HG03442 (cell line): Measurements from ENCODE around the gene DPYD.
A peak's percentile ranks its signal among the peaks of the same experiment; 100 is the strongest.

Source experiments
- ATAC-seq: cut with Tn5 transposase; IDR thresholded peaks from one replicate; pipeline ENCODE4 v1.9.1; 2021; ENCODE audit warnings: mild to moderate bottlenecking, moderate library complexity; ENCODE audit not compliant: unreplicated experiment

The DPYD gene

DNA sequence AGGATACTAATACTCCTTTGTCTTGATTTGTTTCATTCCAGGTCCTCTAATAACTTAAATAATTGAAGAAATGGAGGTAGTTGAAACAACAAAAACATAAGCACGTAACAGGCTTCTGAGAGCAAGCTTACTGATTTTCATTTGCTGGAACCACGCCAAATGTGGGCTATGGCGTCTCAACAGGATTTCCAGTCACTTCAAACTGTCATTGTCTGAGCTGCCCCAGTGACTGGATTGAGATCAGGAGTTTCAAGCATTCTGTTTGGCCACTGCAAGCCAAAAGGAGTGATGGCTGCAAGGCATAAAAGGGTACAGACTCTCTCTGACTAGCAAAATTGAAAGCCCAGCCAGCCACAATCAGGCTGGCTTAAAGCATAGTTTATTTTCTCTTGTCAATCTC lies 289.9 kb downstream of the DPYD start:
- ATAC-seq, result no peak

DNA sequence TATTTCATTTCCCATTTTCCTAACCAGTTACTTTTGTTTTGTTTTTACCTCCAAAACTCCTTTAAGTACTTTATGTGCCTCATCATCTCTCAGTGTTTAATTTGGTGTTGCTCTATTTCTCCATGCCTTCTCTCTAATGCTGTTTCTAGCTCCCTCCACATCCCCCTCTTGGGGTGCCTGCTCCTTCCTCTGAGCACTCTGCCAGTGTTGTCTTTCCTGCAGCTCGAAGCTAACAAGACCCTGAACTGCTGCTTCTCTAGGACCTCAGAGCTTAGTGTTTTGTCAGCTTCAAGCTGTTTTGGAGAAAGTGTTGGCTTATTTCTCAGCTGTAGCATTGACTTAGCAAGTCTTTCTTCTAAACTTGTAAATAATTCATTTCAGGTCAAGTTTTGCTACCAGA lies 290.6 kb downstream of the DPYD start:
- ATAC-seq, result no peak

DNA sequence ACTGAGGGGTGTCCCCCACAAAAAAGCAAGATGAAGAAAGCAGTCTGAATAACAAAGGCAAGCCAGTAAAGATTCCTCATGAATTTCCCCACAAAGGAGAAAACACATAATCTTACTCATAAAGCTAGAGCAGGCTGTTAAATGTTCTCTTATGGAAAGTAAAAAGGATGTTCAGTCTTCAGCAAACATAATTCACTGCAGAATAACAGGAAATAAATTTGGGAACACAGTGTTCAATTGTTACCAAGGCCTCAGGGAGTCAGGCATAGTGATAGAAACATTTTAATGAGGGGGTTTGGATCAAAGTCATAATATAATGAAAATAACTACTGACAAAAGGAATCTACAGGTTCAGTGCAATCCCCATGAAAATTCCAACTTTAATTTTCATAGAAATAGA lies 297.6 kb downstream of the DPYD start:
- no peak for ATAC-seq

DNA sequence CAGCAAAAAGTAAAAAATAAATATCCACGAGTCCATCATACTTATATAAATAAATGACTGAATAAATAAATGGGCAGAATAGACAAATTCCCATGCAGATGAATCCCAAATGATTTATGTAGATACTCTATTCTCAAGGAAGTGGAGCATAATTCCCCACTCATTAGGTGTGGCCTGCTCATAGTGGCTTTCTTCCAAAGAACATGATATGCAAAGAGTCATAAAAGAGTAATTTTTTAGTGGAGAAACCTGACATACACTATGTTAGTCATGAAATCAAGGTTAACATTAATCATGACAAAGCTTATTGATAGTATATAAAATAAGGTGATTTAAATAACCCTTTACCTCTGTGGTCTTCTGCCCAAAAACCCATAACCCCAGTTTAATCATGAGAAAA lies 298.9 kb downstream of the DPYD start:
- no peak for ATAC-seq

DNA sequence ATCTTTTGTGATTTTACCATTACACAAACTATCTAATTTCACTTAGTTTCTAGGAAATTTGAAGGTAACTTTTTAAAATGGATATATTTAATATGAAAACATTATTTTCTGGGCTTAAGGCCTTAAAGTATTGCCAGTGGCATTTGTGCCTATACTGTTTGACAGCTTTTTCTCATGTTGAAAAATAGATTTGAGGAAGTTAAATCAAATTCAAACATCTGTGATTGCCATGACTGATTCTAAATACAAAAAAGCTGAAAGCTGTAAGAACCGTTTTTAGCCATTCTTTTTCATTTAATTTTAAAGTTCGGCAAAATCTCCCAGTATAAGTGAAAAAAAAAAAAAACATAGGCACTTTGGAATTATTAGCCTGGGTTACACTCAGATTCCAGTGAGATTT lies 301.1 kb downstream of the DPYD start:
- ATAC-seq, result no peak

DNA sequence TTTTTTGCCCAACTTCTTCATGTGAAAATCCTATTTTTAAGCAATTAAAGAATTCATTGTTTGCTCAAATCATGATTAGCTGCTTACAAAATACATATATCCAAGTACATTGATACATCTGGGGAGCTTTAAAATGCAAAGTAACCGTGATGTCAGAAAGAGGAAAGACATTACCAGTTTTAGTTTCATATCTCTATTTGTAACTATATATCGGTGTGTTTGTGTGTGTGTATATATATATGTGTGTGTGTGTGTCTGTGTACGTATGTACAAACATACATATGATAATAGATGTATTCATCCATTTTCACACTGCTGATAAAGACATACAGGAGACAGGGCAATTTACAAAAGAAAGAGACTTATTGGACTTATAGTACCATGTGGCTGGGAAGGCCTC lies 310.1 kb downstream of the DPYD start:
- peak; percentile 52 for ATAC-seq

DNA sequence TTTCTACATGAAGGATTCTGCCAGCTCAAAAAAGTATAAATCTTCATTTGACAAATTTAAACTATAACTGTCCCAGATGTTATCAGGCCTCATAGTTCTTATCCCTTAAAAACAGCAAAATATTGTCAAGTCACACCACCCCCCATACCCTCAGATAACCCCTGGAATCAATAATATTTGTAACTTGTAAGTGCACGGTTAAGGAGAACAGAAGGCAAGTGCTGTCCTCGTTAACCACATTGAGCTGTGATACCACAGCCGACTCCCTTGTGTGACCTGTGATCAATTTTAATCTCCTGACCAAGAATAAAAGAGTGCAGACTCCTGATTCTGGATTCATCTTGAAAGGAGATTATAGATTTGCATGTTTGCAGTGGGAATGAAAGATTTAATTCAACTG lies 310.7 kb downstream of the DPYD start:
- ATAC-seq, result no peak

DNA sequence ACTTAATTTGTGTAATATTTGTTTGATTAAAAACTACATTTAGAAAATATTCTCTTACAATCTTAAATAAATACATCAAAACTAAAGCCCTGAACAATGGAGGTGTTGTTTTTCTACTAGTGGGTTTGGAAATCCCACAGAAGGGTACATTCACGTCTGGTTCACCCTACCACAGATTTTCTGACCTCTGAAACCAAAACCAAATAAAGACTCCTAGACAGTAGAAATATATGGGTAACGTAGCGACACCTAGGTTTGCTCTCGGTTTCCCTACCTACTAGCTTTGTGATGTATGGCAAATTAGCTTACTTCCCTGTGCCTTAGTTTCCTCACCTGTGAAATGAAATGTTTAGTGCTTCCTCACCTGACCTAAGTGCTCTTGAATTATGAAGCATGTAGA lies 312.6 kb downstream of the DPYD start:
- no peak for ATAC-seq

DNA sequence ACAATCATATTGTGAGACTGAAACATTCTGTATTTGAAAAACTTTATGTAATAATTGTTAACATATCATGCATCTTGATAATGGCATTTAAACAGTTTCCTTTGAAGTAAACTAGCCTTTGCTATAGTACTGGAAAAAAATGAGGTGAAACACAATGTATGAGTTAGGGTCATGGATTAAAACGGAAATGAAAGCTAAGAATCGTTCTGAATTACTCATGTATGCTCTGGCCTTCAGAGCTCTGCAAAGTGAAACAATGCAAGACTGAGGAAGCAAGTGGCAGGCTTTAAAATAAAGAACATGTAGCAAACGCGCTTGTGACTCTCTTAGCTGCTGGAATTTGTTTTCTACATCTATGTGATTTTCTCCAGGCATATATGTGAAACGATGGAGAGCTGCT lies 317.1 kb downstream of the DPYD start:
- no peak for ATAC-seq

DNA sequence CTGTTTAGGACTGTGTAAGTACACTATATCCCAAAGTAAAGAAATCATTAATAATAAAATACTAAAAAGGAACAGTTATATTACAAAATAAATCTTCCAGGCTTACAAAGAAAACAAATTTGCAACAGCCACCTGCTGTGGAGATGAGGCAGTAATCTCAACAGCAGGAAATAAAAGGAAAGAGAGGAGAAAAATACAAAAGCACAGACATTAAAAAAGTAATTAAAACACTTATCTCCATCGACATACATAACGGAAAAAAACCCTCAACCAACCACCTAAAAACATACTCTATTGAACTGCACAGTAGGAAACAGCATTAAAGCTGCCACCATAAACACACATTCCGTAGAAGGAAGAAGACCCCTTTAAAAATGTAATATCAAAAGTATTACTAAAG lies 317.6 kb downstream of the DPYD start:
- no peak for ATAC-seq

DNA sequence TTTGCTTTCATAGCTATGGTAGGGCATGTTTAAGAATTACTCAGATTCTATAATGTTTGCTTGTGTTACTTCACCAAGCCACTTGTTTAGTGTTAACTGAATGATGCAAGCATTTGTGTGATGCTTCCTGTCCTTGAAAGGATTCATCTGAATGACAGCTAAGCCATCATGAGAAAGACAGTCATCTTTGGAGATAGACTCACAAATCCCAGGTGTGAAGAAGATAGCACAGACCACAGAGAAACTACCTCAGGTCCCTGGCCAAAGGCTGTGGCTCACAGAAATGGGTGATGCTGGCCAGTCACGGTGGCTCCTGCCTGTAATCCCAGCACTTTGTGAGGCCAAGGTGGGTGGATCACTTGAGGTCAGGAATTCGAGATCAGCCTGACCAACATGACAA lies 321.4 kb downstream of the DPYD start:
- ATAC-seq, result no peak

DNA sequence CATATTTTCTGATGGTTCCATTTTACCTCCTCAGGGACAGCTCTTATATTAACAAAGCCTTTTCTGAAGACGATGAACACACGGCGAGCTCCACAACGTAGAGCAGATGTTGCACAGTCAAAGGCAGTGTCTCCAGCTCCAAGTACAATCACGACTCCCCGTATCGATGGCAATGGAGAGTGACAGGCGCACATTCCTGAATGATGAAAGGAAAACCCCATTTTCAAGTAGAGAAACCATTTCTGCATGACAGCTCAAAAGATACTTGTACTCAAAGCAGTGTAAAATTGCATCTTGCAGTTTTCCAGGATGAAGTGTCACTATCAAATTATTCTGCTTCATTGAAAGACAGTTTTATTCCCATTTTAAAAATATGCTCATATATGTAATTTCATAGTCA lies 327.6 kb downstream of the DPYD start:
- no peak for ATAC-seq

DNA sequence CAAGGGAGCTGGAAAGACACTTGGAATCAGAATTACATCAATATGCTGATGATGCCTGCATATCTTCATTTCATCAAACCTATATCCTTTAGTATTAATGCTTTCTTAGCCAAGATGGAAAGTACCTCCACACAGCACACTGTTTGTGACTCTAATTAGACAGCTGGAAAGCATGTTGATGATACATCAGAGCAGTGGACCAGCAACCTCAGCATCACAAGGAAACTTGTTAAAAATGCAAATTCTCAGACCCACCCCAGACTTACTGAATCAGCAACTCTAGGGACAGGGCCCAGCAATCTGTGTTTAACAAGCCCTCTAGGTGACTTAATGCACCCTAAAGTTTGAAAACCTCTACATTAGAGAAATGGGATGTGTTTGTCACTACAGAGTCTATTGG lies 332.1 kb downstream of the DPYD start:
- ATAC-seq, result no peak

DNA sequence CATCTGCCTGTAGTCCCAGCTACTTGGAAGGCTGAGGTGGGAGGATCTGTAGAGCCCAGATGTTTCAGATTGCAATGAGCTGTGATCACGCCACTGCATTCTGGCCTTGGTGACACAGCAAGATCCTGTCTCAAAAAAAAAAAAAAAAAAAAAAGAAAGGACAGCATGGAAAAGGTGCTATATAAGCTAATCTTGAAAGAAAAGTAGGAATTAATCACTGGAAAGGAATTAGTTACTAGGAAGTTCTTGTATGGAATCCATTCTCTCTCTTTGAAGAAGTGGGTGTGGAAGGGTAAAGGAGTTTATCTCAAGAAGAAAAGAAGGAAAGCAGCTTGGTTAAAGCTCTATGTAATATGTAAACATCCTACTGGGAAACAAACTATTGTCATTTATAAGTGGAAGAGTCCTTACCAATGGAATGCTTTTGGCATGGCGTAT lies 339.2 kb downstream of the DPYD start:
- ATAC-seq, result no peak

DNA sequence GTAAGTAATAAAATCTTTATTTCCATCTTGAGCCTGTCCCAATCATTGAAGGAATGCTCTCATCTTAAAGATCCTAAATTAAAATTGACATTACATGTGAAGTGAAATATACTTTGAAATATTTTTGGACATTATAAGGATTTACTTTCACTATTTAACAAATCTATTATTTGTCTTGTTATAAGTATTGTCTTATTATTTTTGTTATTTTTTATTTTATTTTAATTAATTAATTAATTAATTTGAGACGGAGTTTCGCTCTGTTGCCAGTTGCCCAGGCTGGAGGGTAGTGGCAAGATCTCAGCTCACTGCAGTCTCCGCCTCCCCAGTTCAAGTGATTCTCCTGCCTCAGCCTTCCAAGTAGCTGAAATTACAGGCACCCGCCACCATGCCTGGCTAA lies 343.2 kb downstream of the DPYD start:
- no peak for ATAC-seq

DNA sequence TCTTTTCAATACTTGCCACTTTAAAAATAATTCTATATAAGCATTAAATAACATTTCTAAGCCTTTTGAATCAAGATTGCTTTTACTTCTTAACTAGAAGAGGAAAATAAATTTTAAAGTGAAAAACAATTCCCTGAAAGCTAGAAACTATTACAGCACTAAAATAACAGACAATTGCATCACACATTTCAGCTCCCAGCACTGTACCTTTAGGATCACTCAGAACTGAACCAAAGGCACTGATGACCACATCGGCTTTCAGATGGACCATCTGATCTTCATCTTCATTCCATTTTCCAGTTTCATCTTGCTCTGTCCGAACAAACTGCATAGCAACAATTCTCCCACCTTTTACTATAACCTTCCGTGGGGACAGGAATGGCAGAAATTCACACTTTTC lies 347.3 kb downstream of the DPYD start:
- ATAC-seq, result no peak

DNA sequence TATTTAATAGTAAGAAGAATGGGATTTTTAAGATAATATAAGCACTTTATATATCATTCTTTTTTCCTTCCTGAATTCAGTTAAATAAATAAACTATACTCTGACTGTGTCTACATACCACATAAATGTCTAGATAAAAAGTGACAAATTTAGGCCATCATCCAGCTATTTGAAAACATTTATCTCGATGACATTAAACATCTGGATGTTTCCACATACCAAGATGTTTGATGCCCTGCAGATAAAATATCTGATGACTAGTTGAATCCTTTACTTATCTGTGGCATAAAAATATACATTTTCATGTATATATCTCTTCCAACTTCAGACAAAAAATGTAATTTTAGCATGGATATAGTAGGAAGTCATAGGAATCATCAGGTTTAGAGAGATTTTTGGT lies 348.3 kb downstream of the DPYD start:
- no peak for ATAC-seq

DNA sequence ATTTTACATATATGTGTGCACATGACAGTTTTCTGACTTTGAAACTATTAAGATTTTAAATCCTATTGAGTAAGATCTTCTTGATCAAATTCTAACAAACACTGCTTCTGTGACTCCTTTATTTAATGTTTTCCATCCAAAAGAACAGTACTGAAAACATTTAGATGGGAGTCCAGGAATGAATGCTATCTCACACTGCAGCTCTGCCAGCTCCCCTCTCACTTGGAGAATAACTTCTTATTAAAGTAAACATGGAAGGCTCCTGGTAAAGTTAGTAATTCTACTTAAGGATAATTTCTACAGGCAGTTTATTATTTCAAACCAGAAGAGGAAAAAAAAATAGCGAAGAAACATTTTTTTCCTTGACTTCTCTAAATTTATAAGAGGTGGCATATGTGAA lies 349.1 kb downstream of the DPYD start:
- no peak for ATAC-seq

DNA sequence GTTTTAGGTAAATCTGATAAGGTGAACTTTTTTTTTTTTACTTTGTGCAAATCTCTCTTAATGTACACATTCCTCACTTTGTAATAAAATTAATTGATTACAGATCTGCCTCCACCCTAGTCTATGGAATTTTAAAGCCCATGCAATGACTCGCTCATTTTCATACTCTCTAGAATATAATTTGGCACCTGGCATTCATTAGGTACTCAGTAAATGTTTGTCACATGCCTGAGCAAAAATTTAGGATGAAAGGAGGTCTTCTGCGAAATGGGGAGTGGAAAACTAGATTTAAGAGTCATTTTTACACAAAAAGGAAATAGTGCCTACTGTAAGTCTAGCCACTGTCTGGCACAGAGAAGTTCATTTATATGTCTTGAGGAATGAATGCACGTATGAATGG lies 350.1 kb downstream of the DPYD start:
- no peak for ATAC-seq

DNA sequence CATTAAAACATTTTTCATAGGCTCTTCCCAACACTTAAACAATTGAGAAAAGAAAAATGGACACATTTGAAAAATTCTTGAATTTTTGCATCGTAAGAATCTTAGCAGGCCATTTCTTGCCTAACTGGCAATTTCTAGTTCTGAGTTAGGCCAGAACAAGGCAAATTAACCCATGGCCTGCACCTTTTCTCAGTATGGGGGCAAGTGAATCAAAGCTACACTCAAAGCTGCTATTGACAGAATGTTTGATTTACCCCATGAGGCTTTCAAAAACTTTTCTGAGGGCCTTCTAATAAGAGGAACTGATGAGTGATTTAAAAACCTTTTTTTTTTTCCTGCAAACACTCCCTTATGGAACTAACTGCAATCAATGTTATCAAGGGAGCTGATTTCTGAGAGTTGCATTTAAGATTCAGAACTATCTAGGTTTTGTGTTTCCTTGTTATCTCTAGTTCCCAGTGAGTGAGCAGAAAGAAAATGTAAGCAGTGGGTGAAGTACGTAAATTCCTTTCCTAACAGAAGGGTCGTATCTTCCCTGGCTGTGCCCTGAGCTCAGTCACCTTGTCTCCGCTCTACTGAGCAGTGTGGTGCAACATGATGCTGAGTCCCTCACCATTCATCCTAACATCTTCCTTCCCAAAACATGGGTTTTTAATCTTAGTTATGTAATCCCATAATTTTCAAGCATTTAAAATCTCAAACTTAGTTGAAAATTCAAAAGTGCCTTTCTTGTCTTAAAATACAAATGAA lies 353.7 kb downstream of the DPYD start:
- ATAC-seq, result no peak

DNA sequence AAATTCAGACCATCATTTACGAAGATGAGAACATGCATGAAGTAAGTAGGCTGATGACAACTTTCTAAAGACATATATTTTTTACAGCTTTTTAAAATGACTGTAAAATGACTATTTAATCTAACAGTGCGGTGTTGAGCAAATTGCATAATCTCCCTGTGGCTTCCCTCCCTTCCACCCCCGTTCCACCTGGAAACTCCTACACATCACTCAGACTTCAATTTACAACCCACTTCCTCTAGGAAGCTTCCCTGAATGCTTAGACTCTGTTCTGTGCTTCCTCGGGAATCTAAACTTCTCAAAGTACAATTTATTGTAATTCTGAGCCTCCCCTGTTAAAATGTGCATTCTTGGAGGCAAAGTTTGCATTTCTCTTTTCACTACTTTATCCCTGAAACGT lies 354.9 kb downstream of the DPYD start:
- no peak for ATAC-seq

DNA sequence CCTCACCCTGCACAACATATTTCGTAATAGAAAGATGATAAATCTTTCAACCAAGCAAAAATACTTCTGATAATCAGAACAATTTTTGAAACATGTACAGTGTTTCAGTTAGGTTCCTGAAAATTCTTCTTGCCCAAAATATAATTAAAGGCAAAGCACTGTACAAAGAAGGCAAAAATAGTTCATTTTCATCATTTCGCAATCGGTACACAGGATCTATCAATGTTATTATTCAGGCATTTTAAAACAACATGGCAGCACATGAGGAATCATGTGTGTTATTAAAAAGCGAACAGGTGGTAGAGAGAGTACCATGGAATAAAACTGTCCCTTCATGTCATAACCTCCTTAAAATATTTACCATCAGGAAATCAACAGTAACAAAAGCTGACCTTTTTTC lies 356.9 kb downstream of the DPYD start:
- ATAC-seq, result no peak

DNA sequence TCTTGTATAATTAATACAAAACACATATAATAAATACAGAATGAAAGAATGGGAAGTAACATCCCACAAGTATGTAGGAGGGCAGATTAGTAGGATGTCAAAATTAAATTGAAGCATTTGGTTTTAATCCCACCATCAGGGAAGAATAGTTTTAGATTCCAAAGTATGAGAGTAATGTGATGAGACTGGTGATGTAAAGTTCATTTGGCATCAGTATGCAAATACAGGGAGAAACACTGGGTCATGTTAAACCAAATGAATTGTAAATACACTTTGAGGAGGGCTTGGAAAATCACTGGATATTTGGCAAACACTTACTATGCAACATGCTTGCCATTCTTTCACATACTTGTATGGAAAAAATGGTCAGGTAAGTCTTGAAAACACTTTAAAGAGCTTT lies 358.8 kb downstream of the DPYD start:
- ATAC-seq, result no peak
